Peyer's patch (tissue), 4 donors: ENCODE results near the gene SYNPR.

Source experiments
- CTCF ChIP-seq, 6 experiments: fragments of 450-650 bp in 4 of 6; fragments of 200-600 bp in 2 of 6; sonication (generic) in 1 of 6; IDR thresholded peaks; one replicate each; pipeline ENCODE4 v1.5.1; 2017 to 2019; ENCODE audit warnings: antibody characterized with exemption in 6 of 6, mild to moderate bottlenecking in 3 of 6, moderate library complexity in 1 of 6
- POLR2A ChIP-seq, 2 donors: fragments of 450-650 bp; IDR thresholded peaks; one replicate each; pipeline ENCODE4 v1.5.1; 2017; ENCODE audit warnings: antibody characterized with exemption in 2 of 2, mild to moderate bottlenecking in 2 of 2, moderate library complexity in 2 of 2

GRCh38 chr3:63462732-63463131 is 184.6 kb downstream of the SYNPR start:
- TF ChIP-seq CTCF (IDR thresholded peaks at IDR 0.05) (no peak), POLR2A (IDR thresholded peaks at IDR 0.05) (no peak)
